SU-DHL-6 (cell line): ENCODE measurements around the gene PRSS38.

Experiments
- CTCF ChIP-seq: fragments of 200-600 bp; sonication (generic); IDR thresholded peaks from one replicate; pipeline ENCODE4 v1.5.1; 2017; ENCODE audit warnings: antibody characterized with exemption, mild to moderate bottlenecking, low read length, moderate library complexity; ENCODE audit not compliant: insufficient read depth, poor library complexity, severe bottlenecking
- EZH2phosphoT487 ChIP-seq: fragments of 200-600 bp; sonication (generic), shearing (Covaris generic); conservative IDR thresholded peaks from 2 replicates; pipeline ENCODE4 v1.6.1; 2018; ENCODE audit warnings: mild to moderate bottlenecking, antibody characterized with exemption, low read length, moderate library complexity, mixed read lengths

- TF ChIP-seq CTCF (no peak), EZH2phosphoT487 (no peak)
Measured at GRCh38 chr1:227888404-227889046, 73.0 kb downstream of the PRSS38 start.
